Mucosa of stomach (tissue), 1 donor: ENCODE results near the gene SLC35G1.

Source experiments
- H3K27me3 ChIP-seq: one replicate; pipeline ENCODE4 v1.7.0; 2013; ENCODE audit warnings: mild to moderate bottlenecking, low read length; ENCODE audit not compliant: control insufficient read depth, insufficient read depth
- H3K36me3 ChIP-seq: one replicate; pipeline ENCODE4 v1.7.0; 2013; ENCODE audit warnings: low read length; ENCODE audit not compliant: control insufficient read depth, insufficient read depth
- H3K4me1 ChIP-seq: one replicate; pipeline ENCODE4 v1.7.0; 2013; ENCODE audit warnings: mild to moderate bottlenecking, low read length; ENCODE audit not compliant: control insufficient read depth, insufficient read depth
- H3K4me3 ChIP-seq: one replicate; pipeline ENCODE4 v1.7.0; 2013; ENCODE audit warnings: low read length
- H3K9ac ChIP-seq: one replicate; pipeline ENCODE4 v1.7.0; 2013; ENCODE audit warnings: mild to moderate bottlenecking, low read length, moderate library complexity
- H3K9me3 ChIP-seq: one replicate; pipeline ENCODE4 v1.7.0; 2013; ENCODE audit warnings: mild to moderate bottlenecking, low read length, moderate library complexity; ENCODE audit not compliant: control insufficient read depth
- donor health status: Pancreatic carcinoma.

SLC35G1 gene

DNA sequence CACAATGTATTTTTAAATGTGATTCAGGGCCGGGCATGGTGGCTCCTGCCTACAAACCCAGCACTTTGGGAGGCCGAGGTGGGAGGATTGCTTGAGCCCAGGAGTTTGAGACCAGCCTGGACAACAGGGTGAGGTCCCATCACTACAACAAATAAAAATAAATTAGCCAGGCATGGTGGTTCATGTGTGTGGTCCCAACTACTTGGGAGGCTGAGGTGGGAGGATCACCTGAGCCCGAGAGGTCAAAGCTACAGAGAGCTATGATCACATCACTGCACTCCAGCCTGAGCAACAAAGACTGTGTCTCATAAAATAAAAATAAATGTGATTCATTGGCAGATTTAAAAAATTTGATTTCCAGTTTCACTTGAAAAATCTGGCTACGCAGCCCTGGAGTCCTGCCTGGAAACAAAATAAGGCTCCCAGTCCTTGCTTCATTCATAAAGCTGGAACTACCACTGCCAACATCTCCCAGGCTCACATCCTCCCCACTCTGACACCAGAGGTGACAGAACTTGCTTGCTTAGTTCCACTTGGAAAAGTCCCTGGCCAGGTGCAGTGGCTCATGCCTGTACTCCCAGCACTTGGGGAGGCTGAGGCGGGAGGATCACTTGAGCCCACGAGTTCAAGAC is 27.9 kb upstream of the SLC35G1 start:
- Histone ChIP-seq H3K27me3 (no peaks in the 10 kb centered on the region), H3K36me3 (no peaks in the 10 kb centered on the region), H3K4me1 (peaks cover 4% of the 10 kb centered on the region), H3K4me3 (no peak overlapping the region), H3K9me3 (no peaks in the 10 kb centered on the region), H3K9ac (no peak overlapping the region)

DNA sequence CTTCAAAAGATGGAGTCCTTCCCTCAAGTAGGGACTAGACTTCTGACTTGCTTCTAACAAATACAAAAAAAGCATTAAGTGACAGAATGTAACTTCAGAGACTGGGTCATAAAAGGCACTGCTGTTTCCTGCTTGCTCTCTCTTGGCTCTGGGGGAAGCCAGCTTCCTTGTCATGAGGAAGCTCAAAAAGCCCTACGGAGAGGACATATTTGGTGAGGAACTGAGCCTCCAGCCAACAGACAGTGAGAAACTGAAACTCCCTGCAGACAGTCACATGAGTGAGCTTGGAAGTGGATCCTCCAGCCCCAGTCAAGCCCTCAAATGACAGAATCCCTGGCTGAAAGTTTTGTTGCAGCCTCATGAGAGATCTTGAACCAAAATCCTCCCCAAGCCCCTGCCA is 26.3 kb upstream of the SLC35G1 start:
- H3K9me3 ChIP-seq: no peaks in the 10 kb centered on the region
- H3K4me3 ChIP-seq: no peak overlapping the region
- no peak overlapping the region for H3K9ac ChIP-seq
- peaks cover 12% of the 10 kb centered on the region for H3K4me1 ChIP-seq
- no peaks in the 10 kb centered on the region for H3K27me3 ChIP-seq
- no peaks in the 10 kb centered on the region for H3K36me3 ChIP-seq

DNA sequence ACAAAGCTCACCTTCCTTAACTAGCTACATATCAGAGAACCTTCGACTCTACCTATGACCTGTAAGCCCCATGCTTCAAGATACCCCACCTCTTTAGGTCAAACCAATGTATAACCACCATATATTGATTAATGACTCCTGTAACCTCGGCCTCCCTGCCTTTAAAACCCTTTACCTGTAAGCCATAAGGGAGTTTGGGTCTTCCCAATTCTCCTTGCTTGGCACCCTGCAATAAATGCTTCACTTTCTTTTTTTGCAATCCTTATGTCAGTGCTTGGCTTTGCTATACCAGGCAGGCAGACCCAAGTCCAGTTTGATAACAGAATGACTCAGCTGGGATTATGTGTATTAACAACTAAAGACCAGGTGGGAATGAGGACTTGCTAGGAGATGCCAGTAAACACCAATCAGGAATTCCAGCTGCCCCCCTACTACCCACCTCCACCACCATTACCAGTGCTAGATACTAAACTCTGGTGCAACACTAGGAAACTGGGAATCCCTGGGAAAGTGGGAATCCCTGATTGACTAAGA is 22.0 kb upstream of the SLC35G1 start:
- no peak overlapping the region for H3K9ac ChIP-seq
- H3K9me3 ChIP-seq: no peaks in the 10 kb centered on the region
- no peak overlapping the region for H3K4me3 ChIP-seq
- no peaks in the 10 kb centered on the region for H3K36me3 ChIP-seq
- no peaks in the 10 kb centered on the region for H3K27me3 ChIP-seq
- peaks cover 20% of the 10 kb centered on the region for H3K4me1 ChIP-seq

DNA sequence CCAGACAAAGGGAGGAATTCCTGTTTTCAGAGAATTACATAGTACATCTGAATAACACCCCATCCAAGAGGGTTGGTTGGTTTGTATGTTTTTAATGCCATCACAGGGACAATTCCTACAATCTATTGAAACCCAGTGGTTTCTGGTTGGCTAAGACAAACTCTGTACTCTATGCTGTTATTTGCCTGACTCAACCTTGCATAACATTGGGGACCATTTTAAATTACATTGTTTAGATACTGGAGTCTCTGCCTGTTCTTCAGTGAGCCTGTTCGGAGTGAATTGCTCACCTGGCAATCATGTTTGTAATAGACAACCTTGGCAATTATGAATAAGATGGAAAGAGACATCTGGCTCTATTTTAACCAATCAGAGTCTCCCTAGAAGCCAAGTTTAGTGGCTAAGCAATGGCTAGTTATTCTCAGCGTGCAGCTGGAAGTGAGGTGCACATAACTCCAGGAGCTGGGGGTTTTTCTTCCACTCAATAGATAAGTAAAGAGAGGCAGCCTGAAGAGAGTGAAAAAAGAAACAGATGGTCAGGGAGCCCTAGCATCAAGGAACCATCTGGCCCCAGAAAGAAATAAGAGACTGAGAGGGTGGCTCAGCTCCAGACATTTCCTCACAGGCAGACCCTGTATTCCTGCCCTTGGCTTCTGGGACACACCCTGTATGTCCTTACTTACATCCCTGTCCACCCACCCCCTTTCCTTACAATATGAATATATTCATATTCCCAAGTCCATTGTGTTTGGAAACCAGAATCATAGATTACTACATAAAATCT is 21.2 kb upstream of the SLC35G1 start:
- no peaks in the 10 kb centered on the region for H3K27me3 ChIP-seq
- H3K9me3 ChIP-seq: no peaks in the 10 kb centered on the region
- no peak overlapping the region for H3K9ac ChIP-seq
- peaks cover 20% of the 10 kb centered on the region for H3K4me1 ChIP-seq
- no peak overlapping the region for H3K4me3 ChIP-seq
- H3K36me3 ChIP-seq: no peaks in the 10 kb centered on the region

DNA sequence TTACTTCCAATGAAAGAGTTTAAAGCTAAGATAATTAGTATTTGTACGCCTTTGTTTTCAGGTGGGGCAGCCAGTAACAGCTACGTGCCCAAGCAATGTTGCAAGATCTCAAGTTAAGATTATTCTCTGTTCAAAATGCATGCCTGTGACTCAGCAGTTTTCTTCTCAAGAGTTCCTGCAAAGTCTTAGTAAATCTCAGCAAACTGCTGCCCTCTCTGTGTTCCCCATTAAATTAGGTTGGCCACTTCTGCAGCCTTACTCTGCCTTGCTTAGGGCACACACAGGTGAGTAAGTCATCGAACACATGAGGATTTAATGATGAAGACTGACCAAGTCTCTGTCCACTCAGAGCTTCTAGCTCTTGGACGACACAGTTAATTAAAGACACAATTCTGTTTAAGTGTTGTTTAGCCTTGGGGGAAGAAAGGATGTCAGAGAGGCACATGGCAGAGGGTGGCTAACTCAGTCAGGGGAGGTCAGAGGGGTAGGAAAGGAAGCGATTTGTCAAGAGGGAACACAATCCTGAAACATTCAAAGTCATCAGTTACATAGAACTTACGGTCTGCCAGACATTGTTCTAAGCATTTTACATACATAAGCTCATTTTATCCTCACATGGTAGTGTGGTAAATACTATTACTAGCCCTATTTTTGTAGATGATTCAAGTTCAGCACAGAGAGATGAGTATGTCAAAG is 20.2 kb upstream of the SLC35G1 start:
- Histone ChIP-seq H3K9ac (no peak overlapping the region), H3K9me3 (no peaks in the 10 kb centered on the region), H3K4me3 (no peak overlapping the region), H3K27me3 (no peaks in the 10 kb centered on the region), H3K36me3 (no peaks in the 10 kb centered on the region), H3K4me1 (peaks cover 20% of the 10 kb centered on the region)

DNA sequence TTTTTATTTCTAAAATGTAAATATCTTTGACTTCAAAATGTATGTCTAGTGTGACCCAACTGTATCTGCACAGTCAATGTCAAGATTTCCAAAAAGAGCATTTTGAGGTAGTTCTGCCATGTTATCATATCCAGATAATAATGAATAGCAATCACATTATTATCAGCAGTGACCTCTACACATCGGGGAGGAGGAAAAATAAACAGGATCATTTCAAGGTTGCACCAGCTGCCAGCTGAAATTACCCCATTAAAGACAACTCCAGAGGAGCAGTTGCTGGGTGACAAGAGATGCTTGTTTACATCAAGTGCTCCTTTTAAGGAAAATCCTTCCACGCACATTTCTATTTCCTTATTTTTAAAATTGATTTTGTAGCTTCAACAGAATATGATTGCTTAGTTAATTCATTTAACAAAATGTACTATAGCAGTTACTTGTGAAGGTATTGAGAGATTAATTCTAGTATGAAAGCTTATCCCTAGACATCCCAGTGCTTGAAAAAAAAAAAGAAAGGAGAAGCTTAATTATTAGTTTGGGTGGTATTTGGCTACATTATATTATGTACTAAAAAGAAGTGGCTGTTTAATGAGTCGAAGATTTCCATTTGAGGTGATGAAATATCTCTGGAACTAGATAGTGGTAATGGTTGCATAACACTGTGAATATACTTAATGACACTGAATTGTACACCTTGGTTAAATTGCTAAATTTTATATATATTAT is 19.3 kb upstream of the SLC35G1 start:
- H3K4me1 ChIP-seq: peaks cover 20% of the 10 kb centered on the region
- H3K4me3 ChIP-seq: no peak overlapping the region
- no peak overlapping the region for H3K9ac ChIP-seq
- no peaks in the 10 kb centered on the region for H3K9me3 ChIP-seq
- no peaks in the 10 kb centered on the region for H3K27me3 ChIP-seq
- H3K36me3 ChIP-seq: no peaks in the 10 kb centered on the region

DNA sequence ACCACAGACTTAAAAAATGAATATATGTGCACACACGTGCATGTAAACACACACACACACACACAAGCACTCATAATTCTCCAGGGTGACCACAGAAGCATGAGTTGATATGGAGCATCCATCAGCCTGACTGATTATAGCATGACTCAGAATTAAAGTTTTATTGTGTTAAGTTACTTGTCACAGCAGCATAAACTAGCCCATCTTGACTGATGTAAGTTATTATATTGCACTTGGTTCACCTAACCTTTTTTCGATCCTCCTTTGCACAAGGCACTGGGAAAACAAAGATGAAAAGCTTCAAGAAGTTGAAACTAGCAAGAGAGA is 18.8 kb upstream of the SLC35G1 start:
- Histone ChIP-seq H3K9me3 (no peaks in the 10 kb centered on the region), H3K4me3 (no peak overlapping the region), H3K9ac (no peak overlapping the region), H3K27me3 (no peaks in the 10 kb centered on the region), H3K36me3 (no peaks in the 10 kb centered on the region), H3K4me1 (peaks cover 20% of the 10 kb centered on the region)

DNA sequence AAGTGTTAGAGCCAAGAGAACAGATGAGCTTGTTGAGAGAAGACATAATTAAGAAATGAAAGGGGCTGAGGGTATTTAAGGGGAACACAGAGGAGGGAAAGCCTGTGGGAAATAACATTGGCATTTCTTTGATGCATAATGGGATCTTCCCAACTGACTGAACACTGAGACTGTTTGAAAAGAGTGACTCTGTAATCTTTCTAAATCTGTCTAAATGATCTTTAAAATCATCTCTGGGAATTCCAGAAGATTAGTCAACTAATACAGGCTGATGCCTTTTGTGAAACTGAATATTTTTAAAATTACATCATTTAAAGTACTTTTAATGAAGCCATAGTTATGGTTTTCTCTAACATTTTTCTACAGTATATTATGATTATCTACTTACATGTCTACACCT is 17.4 kb upstream of the SLC35G1 start:
- Histone ChIP-seq H3K9ac (no peak overlapping the region), H3K4me3 (no peak overlapping the region), H3K27me3 (no peaks in the 10 kb centered on the region), H3K36me3 (no peaks in the 10 kb centered on the region), H3K4me1 (peaks cover 16% of the 10 kb centered on the region), H3K9me3 (no peaks in the 10 kb centered on the region)

DNA sequence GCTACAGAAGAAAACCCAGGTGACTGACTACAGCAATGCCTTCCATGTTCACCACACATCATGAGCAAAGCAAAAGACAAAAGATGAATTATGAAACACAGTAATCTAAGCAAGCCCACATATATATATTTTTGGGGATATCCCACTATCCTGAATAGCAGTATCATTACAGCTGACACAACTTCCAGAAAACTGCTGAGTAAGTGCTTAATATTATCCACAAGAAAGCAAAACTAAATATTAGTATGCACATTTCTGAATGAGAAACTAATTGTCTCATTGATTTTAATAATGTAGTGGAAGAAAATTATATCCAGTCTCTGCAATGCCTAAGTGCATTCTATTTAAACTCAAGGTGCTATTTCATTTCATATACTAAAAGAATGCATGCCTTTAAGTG is 14.5 kb upstream of the SLC35G1 start:
- Histone ChIP-seq H3K36me3 (no peaks in the 10 kb centered on the region), H3K9ac (no peak overlapping the region), H3K9me3 (no peaks in the 10 kb centered on the region), H3K4me1 (no peaks in the 10 kb centered on the region), H3K4me3 (no peak overlapping the region), H3K27me3 (no peaks in the 10 kb centered on the region)

DNA sequence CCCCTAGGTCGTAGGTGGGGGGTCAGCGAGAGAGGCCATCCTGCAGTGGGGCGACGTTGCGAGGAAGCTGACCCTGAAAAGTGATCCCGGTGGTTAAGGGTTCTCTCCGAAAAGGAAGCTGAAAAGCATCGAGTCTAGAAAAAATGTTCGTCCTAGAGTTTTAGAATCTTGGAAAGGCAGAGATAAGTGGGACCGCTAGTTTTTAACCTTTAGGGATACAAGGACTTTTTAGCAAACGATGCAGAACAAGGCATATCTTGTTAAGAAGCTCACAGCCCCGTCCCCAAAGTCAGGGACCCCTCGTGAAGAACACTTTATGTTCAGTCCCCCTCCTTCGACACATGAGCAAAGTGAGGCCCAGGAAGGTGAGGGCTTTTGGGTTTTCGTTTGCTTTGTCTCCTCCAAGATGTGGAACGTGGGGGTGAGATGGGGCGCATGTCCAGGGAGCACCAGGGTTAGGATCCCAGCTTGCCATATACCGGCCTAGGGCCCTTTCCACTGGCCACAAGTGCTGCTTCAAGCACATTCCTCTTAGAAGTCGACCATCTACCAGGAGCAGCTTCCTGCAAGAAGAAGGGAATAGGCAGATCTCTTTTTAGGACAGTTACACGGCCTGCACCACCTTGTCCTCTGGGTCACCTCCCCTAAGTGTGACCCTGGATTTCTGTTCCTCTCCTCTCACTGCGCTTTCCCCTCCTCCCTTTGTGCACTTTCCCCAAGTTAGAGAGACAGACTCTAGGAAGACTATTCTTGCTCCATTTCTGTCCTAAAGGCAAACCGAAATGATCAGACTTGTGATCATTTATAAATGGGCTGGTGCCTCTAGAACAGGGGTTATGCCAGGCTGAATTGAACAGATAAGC is 969 bp downstream of the SLC35G1 start:
- H3K9me3 ChIP-seq: no peaks in the 10 kb centered on the region
- no peaks in the 10 kb centered on the region for H3K36me3 ChIP-seq
- peak overlapping the region; percentile 74 for H3K9ac ChIP-seq
- H3K4me3 ChIP-seq: peak overlapping the region; percentile 54
- H3K27me3 ChIP-seq: peaks cover 4% of the 10 kb centered on the region
- no peaks in the 10 kb centered on the region for H3K4me1 ChIP-seq

DNA sequence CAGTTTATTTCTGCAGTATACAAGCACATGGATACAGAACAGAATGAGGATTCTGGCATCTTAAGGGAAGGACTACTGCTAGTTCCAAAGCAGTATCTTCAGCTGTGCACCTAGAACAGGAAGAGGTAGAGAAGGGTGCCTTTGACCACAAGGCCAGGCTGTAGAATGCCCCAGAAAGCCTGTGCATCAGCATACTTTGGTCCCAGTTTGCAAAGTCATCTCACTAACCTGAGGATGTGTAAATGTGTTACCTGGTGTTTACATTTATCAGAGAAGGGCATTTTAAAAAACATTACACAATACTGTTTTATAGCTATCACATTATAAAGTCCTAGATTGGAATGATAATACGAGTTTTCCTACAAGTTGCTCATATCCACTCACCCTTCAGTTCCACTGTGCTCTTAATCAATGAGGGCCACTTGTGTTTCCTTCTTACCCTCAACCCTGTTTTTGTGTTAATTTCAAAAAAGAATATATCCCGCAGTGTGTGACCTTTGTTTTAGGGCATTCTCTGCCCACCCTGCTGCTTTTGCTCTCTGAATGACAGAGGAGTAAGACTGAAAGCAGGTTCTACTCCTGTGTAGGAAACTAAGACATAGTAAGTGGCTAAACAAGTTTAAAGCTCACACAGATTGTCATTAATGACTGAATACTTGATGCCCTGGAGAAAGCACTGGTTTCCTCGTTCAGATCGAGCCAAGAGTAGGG is 3.4 kb downstream of the SLC35G1 start:
- H3K36me3 ChIP-seq: no peaks in the 10 kb centered on the region
- no peaks in the 10 kb centered on the region for H3K9me3 ChIP-seq
- H3K9ac ChIP-seq: no peak overlapping the region
- H3K27me3 ChIP-seq: peaks cover 4% of the 10 kb centered on the region
- no peak overlapping the region for H3K4me3 ChIP-seq
- H3K4me1 ChIP-seq: no peaks in the 10 kb centered on the region
